Prostate gland (tissue), 2 donors: ENCODE results near the gene STARD9. TPM values are rescaled to one million over a fixed set of nuclear protein-coding genes. Genes with fewer than 3 reads are reported as not detected.

ENCODE experiments used
- DNase-seq: peaks from one replicate; pipeline ENCODE4 v3.0.0-alpha.2; 2019; ENCODE audit warnings: low spot score
- H3K27ac ChIP-seq, 2 donors: fragments of 200-600 bp; sonication (generic); 2 replicates each; pipeline ENCODE4 v1.5.1; 2017 to 2019
- H3K27me3 ChIP-seq: fragments of 200-600 bp; sonication (generic); replicated peaks from 2 replicates; pipeline ENCODE4 v1.5.1; 2019; ENCODE audit not compliant: insufficient read depth
- H3K36me3 ChIP-seq, 2 donors: fragments of 200-600 bp; sonication (generic); 1 replicate in 1 of 2; 2 replicates in 1 of 2; pipeline versions ENCODE4 v1.5.1 to v1.8.1; 2017 to 2019
- H3K4me1 ChIP-seq: fragments of 200-600 bp; sonication (generic); replicated peaks from 2 replicates; pipeline ENCODE4 v1.5.1; 2019
- H3K4me3 ChIP-seq, 2 donors: fragments of 200-600 bp; sonication (generic); 2 replicates each; pipeline ENCODE4 v1.5.1; 2017 to 2019
- H3K9me3 ChIP-seq: fragments of 200-600 bp; sonication (generic); 2 replicates; pipeline ENCODE4 v1.5.1; 2017
- POLR2A ChIP-seq: fragments of 450-650 bp; IDR thresholded peaks from one replicate; pipeline ENCODE4 v1.6.1; 2016; ENCODE audit warnings: antibody characterized with exemption, mild to moderate bottlenecking
- POLR2AphosphoS5 ChIP-seq: sonication (generic); formaldehyde crosslinking; IDR thresholded peaks from one replicate; pipeline ENCODE4 v1.6.1; 2017; ENCODE audit warnings: antibody characterized with exemption
- WGBS: methylation state at CpG from one replicate; pipeline ENCODE4 v1.1.5; 2018; 5-methylcytosine and 5-hydroxymethylcytosine counted together
- intact Hi-C: fragments of 100-400 bp; cut with DNase I; formaldehyde crosslinking; loops from one replicate; pipeline ENCODE4 v1.14.2; 2022
- total RNA-seq, 2 donors: library from RNA; depleted of rRNA; stranded (reverse); fragments of >200 nt; gene quantifications; one replicate each; pipeline ENCODE4 v1.1.0, GENCODE V29; 2016
- TF ChIP-seq, protein P1 (sequence below), 4 experiments: fragments of 200-600 bp in 2 of 4; fragments of 450-650 bp in 2 of 4; sonication (generic) in 2 of 4; IDR thresholded peaks; 1 replicate in 3 of 4; 2 replicates in 1 of 4; pipeline ENCODE4 v1.5.1; 2016 to 2019; ENCODE audit warnings: antibody characterized with exemption in 4 of 4, mild to moderate bottlenecking in 2 of 4, moderate library complexity in 2 of 4

STARD9 gene
- total RNA-seq, 2 donors from 2014 or later: 2.6 to 45.8 TPM

DNA sequence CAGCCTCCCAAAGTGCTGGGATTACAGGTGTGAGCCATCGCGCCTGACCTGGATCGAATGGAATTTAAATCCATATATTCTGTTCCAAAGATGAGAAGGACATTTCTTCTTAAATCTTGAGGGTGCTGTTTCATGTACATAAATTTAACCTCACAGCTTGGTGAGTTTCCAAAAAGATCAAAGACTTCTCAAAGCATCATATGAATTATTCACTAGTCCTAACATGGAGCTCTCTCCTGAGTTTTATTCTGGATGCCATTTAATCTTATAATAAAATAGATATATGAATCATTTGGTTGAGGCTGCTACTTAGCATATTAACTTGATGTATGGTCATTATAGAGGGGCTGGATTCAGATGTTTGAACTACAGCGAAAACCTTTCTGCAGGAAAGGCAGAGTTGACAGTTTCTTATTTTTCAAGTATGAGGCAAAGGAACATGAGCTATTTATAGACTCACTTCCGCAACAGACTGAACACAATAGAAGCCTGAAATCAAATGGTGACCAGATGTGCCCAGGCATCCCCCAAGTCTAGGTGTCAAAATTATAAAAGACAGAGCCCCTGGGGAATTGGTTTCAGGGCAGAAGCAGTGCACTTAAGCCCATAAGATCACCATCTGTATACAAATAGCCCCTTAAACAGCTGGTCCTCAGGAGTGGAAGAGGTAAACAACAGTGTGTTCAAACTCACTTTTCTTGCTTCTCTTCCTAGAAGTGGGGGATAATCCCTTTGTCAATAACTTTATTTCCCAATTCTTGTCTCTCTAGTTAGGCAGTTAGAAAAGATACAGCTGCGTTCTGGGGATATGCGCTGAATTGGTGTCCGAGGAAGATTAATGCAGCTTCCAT is 29.7 kb downstream of the STARD9 start:
- H3K9me3 ChIP-seq: no peaks in the 10 kb centered on the region
- H3K4me3 ChIP-seq: no peak overlapping the region
- H3K27ac ChIP-seq: no peak overlapping the region
- no peak for DNase-seq
- no peaks in the 10 kb centered on the region for H3K27me3 ChIP-seq
- 53% methylated on average over 8 of the region's 8 CpGs for WGBS
- TF ChIP-seq POLR2A (no peak), POLR2AphosphoS5 (no peak)
- TF ChIP-seq, protein P1, sequence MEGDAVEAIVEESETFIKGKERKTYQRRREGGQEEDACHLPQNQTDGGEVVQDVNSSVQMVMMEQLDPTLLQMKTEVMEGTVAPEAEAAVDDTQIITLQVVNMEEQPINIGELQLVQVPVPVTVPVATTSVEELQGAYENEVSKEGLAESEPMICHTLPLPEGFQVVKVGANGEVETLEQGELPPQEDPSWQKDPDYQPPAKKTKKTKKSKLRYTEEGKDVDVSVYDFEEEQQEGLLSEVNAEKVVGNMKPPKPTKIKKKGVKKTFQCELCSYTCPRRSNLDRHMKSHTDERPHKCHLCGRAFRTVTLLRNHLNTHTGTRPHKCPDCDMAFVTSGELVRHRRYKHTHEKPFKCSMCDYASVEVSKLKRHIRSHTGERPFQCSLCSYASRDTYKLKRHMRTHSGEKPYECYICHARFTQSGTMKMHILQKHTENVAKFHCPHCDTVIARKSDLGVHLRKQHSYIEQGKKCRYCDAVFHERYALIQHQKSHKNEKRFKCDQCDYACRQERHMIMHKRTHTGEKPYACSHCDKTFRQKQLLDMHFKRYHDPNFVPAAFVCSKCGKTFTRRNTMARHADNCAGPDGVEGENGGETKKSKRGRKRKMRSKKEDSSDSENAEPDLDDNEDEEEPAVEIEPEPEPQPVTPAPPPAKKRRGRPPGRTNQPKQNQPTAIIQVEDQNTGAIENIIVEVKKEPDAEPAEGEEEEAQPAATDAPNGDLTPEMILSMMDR (IDR thresholded peaks at IDR 0.05): no peak
- intact Hi-C loops: no loop called here
- no peaks in the 10 kb centered on the region for H3K4me1 ChIP-seq
- no peaks in the 10 kb centered on the region for H3K36me3 ChIP-seq

GRCh38 chr15:42605796-42606195 is 30.4 kb downstream of the STARD9 start:
- no peak overlapping the region for H3K27ac ChIP-seq
- WGBS: 67% methylated on average over 3 of the region's 3 CpGs
- TF ChIP-seq, protein P1 (IDR thresholded peaks at IDR 0.05): no peak
- TF ChIP-seq POLR2AphosphoS5: no peak
- H3K4me3 ChIP-seq: no peak overlapping the region
- no peaks in the 10 kb centered on the region for H3K4me1 ChIP-seq
- H3K36me3 ChIP-seq: no peaks in the 10 kb centered on the region
- intact Hi-C loops: no loop called here
- H3K9me3 ChIP-seq: no peaks in the 10 kb centered on the region
- DNase-seq: no peak
- no peaks in the 10 kb centered on the region for H3K27me3 ChIP-seq

DNA sequence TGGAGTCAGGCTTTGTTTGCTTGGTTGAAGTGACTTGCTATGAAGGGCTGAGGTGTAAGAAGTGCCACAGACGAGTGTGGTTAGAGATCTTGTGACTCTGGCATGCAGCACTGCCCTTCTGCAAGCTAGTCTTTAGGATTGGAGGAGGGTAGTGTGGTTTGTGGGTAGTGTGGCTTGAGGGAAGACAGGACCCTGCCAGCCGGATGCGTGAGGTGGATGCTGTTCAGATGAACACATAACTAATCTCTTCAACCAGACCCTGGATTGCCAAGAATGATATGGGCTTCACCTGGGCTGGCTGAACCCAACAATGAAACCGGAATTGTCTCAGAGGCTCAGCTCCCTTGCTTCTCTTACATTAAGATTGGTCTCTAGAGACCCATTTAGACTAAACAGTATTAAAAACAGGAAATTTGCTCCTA is 32.7 kb downstream of the STARD9 start:
- Histone ChIP-seq H3K36me3 (no peaks in the 10 kb centered on the region), H3K4me1 (no peaks in the 10 kb centered on the region), H3K9me3 (no peaks in the 10 kb centered on the region), H3K27me3 (no peaks in the 10 kb centered on the region), H3K27ac (no peak overlapping the region), H3K4me3 (no peak overlapping the region)
- DNase-seq: no peak
- WGBS: 69% methylated on average over 4 of the region's 4 CpGs
- intact Hi-C loops: no loop called here
- TF ChIP-seq, protein P1 (IDR thresholded peaks at IDR 0.05): no peak
- no peak for TF ChIP-seq POLR2AphosphoS5
- no peak for TF ChIP-seq POLR2A

- 80% methylated on average over 7 of the region's 7 CpGs for WGBS
- no peaks in the 10 kb centered on the region for H3K4me1 ChIP-seq
- no peak overlapping the region for H3K27ac ChIP-seq
Measured at GRCh38 chr15:42608752-42609488, 33.5 kb downstream of the STARD9 start.

More at GRCh38 chr15:42608752-42609488, 33.5 kb downstream of the STARD9 start:
- DNase-seq: no peak
- no peaks in the 10 kb centered on the region for H3K36me3 ChIP-seq
- H3K9me3 ChIP-seq: no peaks in the 10 kb centered on the region
- TF ChIP-seq POLR2A: no peak
- no peak for TF ChIP-seq POLR2AphosphoS5
- TF ChIP-seq, protein P1 (IDR thresholded peaks at IDR 0.05): no peak
- intact Hi-C loops: no loop called here
- no peaks in the 10 kb centered on the region for H3K27me3 ChIP-seq
- no peak overlapping the region for H3K4me3 ChIP-seq
